KMS-11 (cell line): Measurements from ENCODE around the gene CSHL1.
"Not testable (repeated sequence)": the region's sequence is repeated elsewhere in the genome, so short reads cannot be mapped to it uniquely, and the experiment has no call there.

Experiments
- H2AFZ ChIP-seq: fragments of 200-600 bp; sonication (generic); 2 replicates; pipeline ENCODE4 v1.6.1; 2016; ENCODE audit warnings: antibody characterized with exemption, mixed run types, low read depth
- H3K27ac ChIP-seq: fragments of 200-600 bp; sonication (generic); 2 replicates; pipeline ENCODE4 v1.6.1; 2016; ENCODE audit warnings: mild to moderate bottlenecking, mixed run types
- H3K27me3 ChIP-seq: fragments of 200-600 bp; sonication (generic); 2 replicates; pipeline ENCODE4 v1.6.1; 2017; ENCODE audit warnings: mild to moderate bottlenecking, low read depth, mixed run types, moderate library complexity; ENCODE audit not compliant: insufficient read depth
- H3K36me3 ChIP-seq: fragments of 200-600 bp; sonication (generic); 2 replicates; pipeline ENCODE4 v1.6.1; 2017; ENCODE audit warnings: mild to moderate bottlenecking, mixed run types; ENCODE audit not compliant: insufficient read depth
- H3K4me1 ChIP-seq: fragments of 200-600 bp; sonication (generic); 2 replicates; pipeline ENCODE4 v1.6.1; 2016; ENCODE audit warnings: mild to moderate bottlenecking, low read depth, mixed run types; ENCODE audit not compliant: poor library complexity, severe bottlenecking
- H3K4me2 ChIP-seq: fragments of 200-600 bp; sonication (generic); 2 replicates; pipeline ENCODE4 v1.7.0; 2016; ENCODE audit warnings: mild to moderate bottlenecking, mixed run types
- H3K4me3 ChIP-seq: fragments of 200-600 bp; sonication (generic); IDR thresholded peaks from 2 replicates; pipeline ENCODE4 v1.6.1; 2017; ENCODE audit warnings: low read depth, low read length, mixed read lengths; ENCODE audit not compliant: insufficient read depth
- H3K79me2 ChIP-seq: fragments of 200-600 bp; sonication (generic); 2 replicates; pipeline ENCODE4 v1.6.1; 2016; ENCODE audit warnings: low read depth, mixed run types; ENCODE audit not compliant: insufficient read depth
- H3K9ac ChIP-seq: fragments of 200-600 bp; sonication (generic); 2 replicates; pipeline ENCODE4 v1.6.1; 2016; ENCODE audit warnings: mild to moderate bottlenecking, mixed run types
- H4K20me1 ChIP-seq: fragments of 200-600 bp; sonication (generic); 2 replicates; pipeline ENCODE4 v1.6.1; 2016; ENCODE audit warnings: mild to moderate bottlenecking, mixed run types; ENCODE audit not compliant: insufficient read depth
- TF ChIP-seq, protein P1 (sequence below): fragments of 200-600 bp; sonication (generic); conservative IDR thresholded peaks from 2 replicates; pipeline ENCODE4 v1.6.1; 2017; ENCODE audit warnings: low read depth, mild to moderate bottlenecking, antibody characterized with exemption, low read length, moderate library complexity, mixed read lengths

Gene CSHL1

DNA sequence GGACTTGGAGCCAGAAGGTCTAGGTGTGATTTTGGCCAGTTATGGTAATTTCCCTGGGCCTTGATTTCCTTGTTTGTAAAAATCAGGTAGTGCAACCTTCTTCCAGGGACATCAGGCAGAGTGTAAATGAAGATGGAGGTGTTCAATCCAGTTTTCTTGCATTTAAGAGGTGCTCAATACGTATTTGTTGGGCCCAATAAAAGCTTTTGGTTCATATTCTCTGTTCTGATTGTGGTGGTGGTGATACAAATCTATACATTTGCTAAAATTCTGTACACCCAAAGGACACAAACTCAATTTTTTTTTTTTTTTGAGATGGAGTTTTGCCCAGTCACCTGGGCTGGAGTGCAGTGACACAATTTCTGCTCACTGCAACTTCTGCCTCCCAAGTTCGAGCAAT is 15.1 kb upstream of the CSHL1 start:
- H3K27me3 ChIP-seq: no peaks in the 10 kb centered on the region
- no peaks in the 10 kb centered on the region for H3K4me1 ChIP-seq
- TF ChIP-seq, protein P1, sequence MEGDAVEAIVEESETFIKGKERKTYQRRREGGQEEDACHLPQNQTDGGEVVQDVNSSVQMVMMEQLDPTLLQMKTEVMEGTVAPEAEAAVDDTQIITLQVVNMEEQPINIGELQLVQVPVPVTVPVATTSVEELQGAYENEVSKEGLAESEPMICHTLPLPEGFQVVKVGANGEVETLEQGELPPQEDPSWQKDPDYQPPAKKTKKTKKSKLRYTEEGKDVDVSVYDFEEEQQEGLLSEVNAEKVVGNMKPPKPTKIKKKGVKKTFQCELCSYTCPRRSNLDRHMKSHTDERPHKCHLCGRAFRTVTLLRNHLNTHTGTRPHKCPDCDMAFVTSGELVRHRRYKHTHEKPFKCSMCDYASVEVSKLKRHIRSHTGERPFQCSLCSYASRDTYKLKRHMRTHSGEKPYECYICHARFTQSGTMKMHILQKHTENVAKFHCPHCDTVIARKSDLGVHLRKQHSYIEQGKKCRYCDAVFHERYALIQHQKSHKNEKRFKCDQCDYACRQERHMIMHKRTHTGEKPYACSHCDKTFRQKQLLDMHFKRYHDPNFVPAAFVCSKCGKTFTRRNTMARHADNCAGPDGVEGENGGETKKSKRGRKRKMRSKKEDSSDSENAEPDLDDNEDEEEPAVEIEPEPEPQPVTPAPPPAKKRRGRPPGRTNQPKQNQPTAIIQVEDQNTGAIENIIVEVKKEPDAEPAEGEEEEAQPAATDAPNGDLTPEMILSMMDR: no peak
- no peak overlapping the region for H3K4me2 ChIP-seq
- no peaks in the 10 kb centered on the region for H3K36me3 ChIP-seq
- no peak overlapping the region for H2AFZ ChIP-seq
- no peaks in the 10 kb centered on the region for H4K20me1 ChIP-seq
- H3K79me2 ChIP-seq: no peaks in the 10 kb centered on the region
- no peak overlapping the region for H3K4me3 ChIP-seq
- no peak overlapping the region for H3K27ac ChIP-seq
- no peak overlapping the region for H3K9ac ChIP-seq

DNA sequence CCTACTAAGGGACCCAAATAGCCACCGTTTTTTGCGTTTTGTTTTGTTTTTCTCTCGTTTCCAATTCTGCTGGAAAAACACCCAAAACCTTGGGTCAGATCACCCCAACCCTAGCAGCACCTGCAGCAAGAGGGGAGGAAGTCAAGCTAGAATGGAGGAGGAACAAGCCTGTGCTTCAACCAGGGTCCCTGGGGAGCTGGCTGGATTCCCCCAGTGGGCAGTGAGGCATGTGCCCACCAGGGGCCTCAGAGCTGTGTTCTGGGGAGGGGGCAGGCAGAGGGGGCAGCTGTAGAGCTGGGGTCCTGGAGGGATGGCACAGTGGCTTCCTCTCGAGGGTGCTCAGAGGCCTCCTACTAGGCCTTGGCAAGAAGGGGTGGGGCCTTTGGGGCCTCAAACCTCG is 14.6 kb upstream of the CSHL1 start:
- no peak overlapping the region for H2AFZ ChIP-seq
- no peaks in the 10 kb centered on the region for H3K4me1 ChIP-seq
- H4K20me1 ChIP-seq: no peaks in the 10 kb centered on the region
- no peaks in the 10 kb centered on the region for H3K27me3 ChIP-seq
- no peaks in the 10 kb centered on the region for H3K36me3 ChIP-seq
- no peak overlapping the region for H3K27ac ChIP-seq
- H3K4me3 ChIP-seq: no peak overlapping the region
- TF ChIP-seq, protein P1: no peak
- no peaks in the 10 kb centered on the region for H3K79me2 ChIP-seq
- no peak overlapping the region for H3K4me2 ChIP-seq
- no peak overlapping the region for H3K9ac ChIP-seq

DNA sequence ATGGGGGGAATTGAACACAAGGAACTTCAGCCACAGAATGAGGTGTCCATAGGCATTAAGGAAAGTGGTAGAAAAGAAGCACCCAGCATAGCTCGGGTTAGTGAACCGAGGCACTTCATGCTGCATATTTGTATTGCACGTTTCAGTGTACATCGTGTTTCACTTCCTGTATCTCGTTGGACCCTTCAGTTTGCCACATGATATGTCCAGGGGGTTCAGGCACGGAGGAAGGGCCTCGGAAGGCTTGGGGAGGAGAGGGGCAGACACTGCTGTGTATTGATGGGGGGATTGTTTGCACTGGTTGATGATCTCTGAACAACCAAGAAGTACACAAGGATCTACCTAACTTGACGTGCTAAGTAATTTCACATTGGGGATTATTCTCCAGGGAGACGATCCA is 11.3 kb upstream of the CSHL1 start:
- not testable (repeated sequence) for H2AFZ ChIP-seq, H3K27me3 ChIP-seq, H3K4me3 ChIP-seq, H3K36me3 ChIP-seq, H3K79me2 ChIP-seq, H3K27ac ChIP-seq, H3K4me2 ChIP-seq, H3K4me1 ChIP-seq, H3K9ac ChIP-seq, H4K20me1 ChIP-seq

DNA sequence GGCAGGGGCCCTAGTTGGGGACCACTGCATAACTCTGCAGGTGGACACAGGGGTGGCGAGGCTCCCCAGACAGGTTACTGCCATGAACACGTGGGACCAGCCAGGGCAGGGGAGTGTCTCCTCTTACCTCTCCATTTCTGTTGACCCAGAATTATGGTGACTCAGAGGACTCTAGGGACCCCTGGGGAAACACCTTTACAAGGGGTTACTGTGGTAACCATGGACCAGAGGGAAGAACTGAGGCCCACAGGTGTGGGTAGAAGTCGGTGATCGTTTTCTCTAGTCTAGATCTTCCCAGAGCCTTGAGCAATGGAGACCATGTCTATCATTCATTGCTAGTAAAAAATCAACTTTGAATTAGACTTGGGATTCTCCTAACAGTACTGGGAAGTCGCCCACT is 9.7 kb upstream of the CSHL1 start:
- H3K4me2 ChIP-seq, H3K4me3 ChIP-seq: not testable (repeated sequence)

DNA sequence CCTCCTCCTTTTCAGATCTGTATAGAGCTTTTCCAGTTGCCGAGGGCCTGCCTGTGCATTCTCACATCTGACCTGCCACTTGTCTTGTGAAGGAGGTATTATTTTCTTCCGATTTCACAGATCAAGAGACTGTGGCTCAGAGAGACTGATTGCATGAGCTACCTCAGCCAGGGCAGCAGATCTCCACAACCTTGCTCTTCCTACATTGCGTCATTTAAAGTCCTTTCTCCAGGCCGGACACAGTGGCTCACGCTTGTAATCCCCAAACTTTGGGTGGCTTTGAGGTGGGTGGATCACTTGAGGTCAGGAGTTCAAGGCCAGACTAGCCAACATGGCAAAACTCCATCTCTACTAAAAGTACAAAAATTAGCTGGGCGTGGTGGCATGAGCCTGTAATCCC is 9.0 kb upstream of the CSHL1 start:
- not testable (repeated sequence) for H3K4me2 ChIP-seq, H3K27ac ChIP-seq, H3K4me1 ChIP-seq, H3K9ac ChIP-seq, H3K79me2 ChIP-seq, H3K4me3 ChIP-seq, H2AFZ ChIP-seq, H4K20me1 ChIP-seq, H3K36me3 ChIP-seq
- H3K27me3 ChIP-seq: peaks cover 12% of the 10 kb centered on the region; the same call in 1 of the 2 replicates

More for the DNA sequence above, 9.7 kb upstream of the CSHL1 start:
- not testable (repeated sequence) for H3K79me2 ChIP-seq, H3K4me1 ChIP-seq, H3K36me3 ChIP-seq, H4K20me1 ChIP-seq, H2AFZ ChIP-seq, H3K9ac ChIP-seq, H3K27ac ChIP-seq
- H3K27me3 ChIP-seq: peaks cover 12% of the 10 kb centered on the region; the same call in 1 of the 2 replicates

DNA sequence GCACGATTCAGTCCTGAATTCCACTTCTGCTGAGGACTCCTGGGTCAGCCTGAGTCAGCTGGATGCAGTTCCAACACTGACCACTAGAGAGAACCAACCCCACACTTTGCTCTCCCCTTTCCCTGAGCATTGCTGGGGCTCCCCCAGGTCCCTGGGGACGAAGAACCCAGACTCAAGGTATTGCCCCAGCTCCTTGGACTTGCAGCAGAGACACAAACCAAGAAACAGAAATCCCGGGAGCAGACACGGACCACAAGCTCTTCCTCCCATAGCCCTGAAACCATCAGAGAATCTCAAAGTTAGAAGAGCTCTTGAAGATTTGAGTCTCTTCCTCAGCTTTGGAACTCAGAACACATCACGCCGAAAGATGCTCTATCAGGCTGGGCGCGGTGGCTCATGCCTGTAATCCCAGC is 8.3 kb upstream of the CSHL1 start:
- Histone ChIP-seq H3K36me3 (no peaks in the 10 kb centered on the region), H3K27me3 (peaks cover 16% of the 10 kb centered on the region; the same call in 1 of the 2 replicates), H2AFZ (no peak overlapping the region), H3K4me2 (peak overlapping the region; percentile 12; the same call in 1 of the 2 replicates), H3K4me1 (no peaks in the 10 kb centered on the region), H3K9ac (no peak overlapping the region), H3K27ac (no peak overlapping the region), H3K79me2 (no peaks in the 10 kb centered on the region), H3K4me3 (no peak overlapping the region), H4K20me1 (no peaks in the 10 kb centered on the region)
- TF ChIP-seq, protein P1: peak; percentile 95

DNA sequence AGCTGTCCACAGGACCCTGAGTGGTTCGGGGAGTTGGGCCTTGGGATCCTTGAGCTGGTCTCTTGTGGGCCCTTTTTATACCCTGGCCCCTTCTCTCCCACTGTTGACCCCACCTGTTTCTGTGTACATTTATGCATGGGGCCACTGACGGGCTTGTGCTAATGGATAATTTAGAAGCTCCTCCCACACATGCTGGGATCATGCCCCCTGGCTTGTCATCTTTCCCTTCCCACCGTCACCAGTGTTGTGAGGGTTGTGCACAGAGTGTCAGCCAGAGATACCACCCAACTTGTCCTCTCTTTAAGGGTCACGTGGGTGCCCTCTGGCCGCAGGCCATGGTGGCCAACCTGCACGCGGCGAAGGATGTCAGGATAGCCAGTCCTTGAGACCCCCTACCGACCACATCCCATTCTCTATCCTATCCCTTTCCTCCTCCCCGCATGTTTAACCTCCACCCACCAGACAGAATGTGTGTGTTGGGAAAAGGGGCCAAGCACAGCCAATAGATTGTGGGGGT is 7.8 kb upstream of the CSHL1 start, which contains the start of gene GH1:
Gene GH1 (minus strand): TSS at position 51 of the 517 bp plus-strand sequence. CDS start 63 bp downstream, outside the sequence.
- Histone ChIP-seq H3K4me2 (peak within 1 kb of the TSS; percentile 12; the same call in 1 of the 2 replicates), H3K27me3 (peaks cover 16% of the 10 kb centered on the region; the same call in 1 of the 2 replicates)
- not testable (repeated sequence) for H2AFZ ChIP-seq, H3K27ac ChIP-seq, H3K36me3 ChIP-seq, H3K9ac ChIP-seq, H3K4me3 ChIP-seq, H3K4me1 ChIP-seq, H3K79me2 ChIP-seq, H4K20me1 ChIP-seq
